Kidney (tissue), 14 donors: ENCODE measurements around the gene ZNF277. TPM values are rescaled to one million over a fixed set of nuclear protein-coding genes. Genes with fewer than 3 reads are reported as not detected.

Experiments
- DNase-seq, 5 donors: peaks; one replicate each; pipeline ENCODE4 v3.0.0-alpha.2; 2013 to 2020
- FAIRE-seq: peaks from 2 replicates; lab custom pipeline; 2012; peaks lifted over from hg19 to GRCh38; lab: Jason Lieb, UNC
- H3K27ac ChIP-seq, 2 donors: one replicate each; pipeline ENCODE4 v1.7.0; 2013; ENCODE audit warnings: low read depth in 2 of 2, low read length in 2 of 2, inconsistent platforms in 1 of 2
- H3K27me3 ChIP-seq: one replicate; pipeline ENCODE4 v1.7.1; 2013; ENCODE audit warnings: low read length, inconsistent platforms; ENCODE audit not compliant: control insufficient read depth, insufficient read depth
- H3K36me3 ChIP-seq, 3 donors: one replicate each; pipeline versions ENCODE4 v1.7.0 to v1.7.1; 2013; ENCODE audit warnings: low read length in 3 of 3, control low read depth in 1 of 3, inconsistent platforms in 1 of 3; ENCODE audit not compliant: insufficient read depth in 3 of 3, control insufficient read depth in 2 of 3
- H3K4me1 ChIP-seq, 3 donors: one replicate each; pipeline versions ENCODE4 v1.7.0 to v1.7.1; 2013; ENCODE audit warnings: low read length in 3 of 3, inconsistent platforms in 1 of 3, low read depth in 1 of 3; ENCODE audit not compliant: control insufficient read depth in 2 of 3, insufficient read depth in 2 of 3
- H3K4me3 ChIP-seq, 3 donors: one replicate each; pipeline versions ENCODE4 v1.7.0 to v1.8.1; 2013; ENCODE audit warnings: low read length in 3 of 3, control low read depth in 1 of 3, inconsistent platforms in 1 of 3
- H3K9ac ChIP-seq, 3 donors: one replicate each; pipeline versions ENCODE4 v1.7.0 to v1.7.1; 2013; ENCODE audit warnings: low read length in 3 of 3, control low read depth in 1 of 3, inconsistent platforms in 1 of 3
- H3K9me3 ChIP-seq, 3 donors: one replicate each; pipeline versions ENCODE4 v1.7.0 to v1.7.1; 2013; ENCODE audit warnings: low read length in 3 of 3, control low read depth in 1 of 3, inconsistent platforms in 1 of 3; ENCODE audit not compliant: control insufficient read depth in 2 of 3, insufficient read depth in 1 of 3
- CTCF ChIP-seq: IDR thresholded peaks from 3 replicates; pipeline ENCODE4 v1.5.1; 2012; ENCODE audit warnings: mild to moderate bottlenecking, moderate library complexity, borderline replicate concordance; ENCODE audit not compliant: insufficient read depth; ENCODE audit errors: extremely low read depth
- intact Hi-C: fragments of 100-400 bp; cut with DNase I; formaldehyde crosslinking; loops from one replicate; pipeline ENCODE4 v1.11.1; 2022
- polyA plus RNA-seq: library from polyadenylated mRNA; stranded (reverse); fragments of 350-450 nt; fragmentation: Illumina TruSeq; extraction: RNeasy Lipid Tissue Mini Kit (QIAGEN cat#74804); gene quantifications from one replicate; pipeline ENCODE4 v1.2.3, GENCODE V29; 2014; ENCODE audit warnings: low read depth, low replicate concordance; ENCODE audit not compliant: insufficient read depth
- total RNA-seq: library from RNA; stranded (reverse); fragmentation: NEBNext Ultra II Directional; extraction: Animal tissue kit (Norgen Biotek cat#: 25700); gene quantifications from one replicate; pipeline ENCODE4 v1.2.1, GENCODE V29; 2021
- donor health status: control.
- donor health status: control.
- donor health status: control.
- donor health status: control.
- donor health status: control.
- donor health status: DM: yes; HTN: yes; CAD: no.
- donor health status: Normal renal cell carcinoma (clear cell type).

Gene ZNF277
- total and polyA plus RNA-seq, 2 donors from 2014 or later = 18.7 to 25.0 TPM

GRCh38 chr7:112282476-112283188 lies 76.1 kb downstream of the ZNF277 start:
- no peak for TF ChIP-seq CTCF
- H3K27me3 ChIP-seq = no peaks in the 10 kb centered on the region
- H3K4me1 ChIP-seq = peaks cover 0 to 2% (median 0%) of the 10 kb centered on the region in 3 donors
- FAIRE-seq = no peak
- intact Hi-C loops = no loop called here
- no peak overlapping the region for H3K9ac ChIP-seq
- H3K27ac ChIP-seq = no peak overlapping the region
- H3K4me3 ChIP-seq = no peak overlapping the region
- no peaks in the 10 kb centered on the region for H3K36me3 ChIP-seq
- no peak for DNase-seq
- H3K9me3 ChIP-seq = no peaks in the 10 kb centered on the region

GRCh38 chr7:112283382-112283910 lies 77.0 kb downstream of the ZNF277 start:
- no peak overlapping the region for H3K4me3 ChIP-seq
- no peaks in the 10 kb centered on the region for H3K9me3 ChIP-seq
- FAIRE-seq = no peak
- no peak overlapping the region for H3K9ac ChIP-seq
- no peaks in the 10 kb centered on the region for H3K36me3 ChIP-seq
- no peak for TF ChIP-seq CTCF
- DNase-seq = no peak
- intact Hi-C loops = no loop called here
- H3K4me1 ChIP-seq = peaks cover 0 to 2% (median 0%) of the 10 kb centered on the region in 3 donors
- no peaks in the 10 kb centered on the region for H3K27me3 ChIP-seq
- H3K27ac ChIP-seq = no peak overlapping the region

DNA sequence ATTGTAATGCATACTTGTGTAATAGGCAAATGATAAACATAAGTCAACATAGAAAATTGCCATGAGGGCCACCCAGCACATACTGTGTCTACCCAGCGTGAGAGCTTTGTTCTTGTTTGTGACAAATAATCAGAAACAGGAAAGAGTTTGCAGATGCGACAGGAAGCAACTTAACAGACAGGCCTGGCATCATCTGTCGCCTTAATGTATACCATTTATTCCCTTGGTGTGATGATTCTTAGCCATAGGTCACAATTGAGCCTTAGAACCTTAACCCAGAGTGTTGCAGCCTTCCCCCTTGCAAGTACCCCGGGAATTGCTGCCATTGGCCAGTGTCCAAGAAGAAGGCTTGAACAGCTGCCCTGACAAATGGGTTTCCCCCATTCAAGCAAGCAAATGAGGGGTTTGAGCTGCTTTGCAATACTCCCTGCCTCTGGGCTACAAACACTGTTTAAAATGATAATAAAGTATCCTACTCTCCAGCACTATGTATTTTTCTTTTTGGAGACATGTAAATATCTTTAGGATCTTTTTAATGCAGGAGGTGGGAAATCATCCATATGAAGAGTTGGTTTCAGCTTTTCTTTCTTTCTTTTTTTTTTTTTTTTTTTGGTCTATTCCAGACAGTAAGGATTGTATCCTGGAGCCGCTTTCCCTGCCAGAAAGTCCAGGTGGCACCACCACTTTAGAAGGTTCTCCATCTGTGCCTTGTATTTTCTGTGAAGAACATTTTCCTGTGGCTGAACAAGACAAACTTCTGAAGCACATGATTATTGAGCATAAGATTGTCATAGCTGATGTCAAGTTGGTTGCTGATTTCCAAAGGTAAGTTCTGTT lies 80.0 kb downstream of the ZNF277 start:
- Histone ChIP-seq H3K27ac (no peak overlapping the region), H3K9ac (no peak overlapping the region), H3K27me3 (no peaks in the 10 kb centered on the region), H3K4me3 (no peak overlapping the region), H3K4me1 (no peaks in the 10 kb centered on the region), H3K36me3 (no peaks in the 10 kb centered on the region), H3K9me3 (no peaks in the 10 kb centered on the region)
- no peak for FAIRE-seq
- DNase-seq = no peak
- TF ChIP-seq CTCF = no peak
- intact Hi-C loops = no loop called here
